Measurements from ENCODE around the gene PORCN. TPM values are rescaled to one million over a fixed set of nuclear protein-coding genes. Genes with fewer than 3 reads are reported as not detected.
"Not testable (repeated sequence)": the region's sequence is repeated elsewhere in the genome, so short reads cannot be mapped to it uniquely, and the experiment has no call there.

Gene PORCN
- polyA plus RNA-seq, 1 experiment = 8.4 TPM

DNA sequence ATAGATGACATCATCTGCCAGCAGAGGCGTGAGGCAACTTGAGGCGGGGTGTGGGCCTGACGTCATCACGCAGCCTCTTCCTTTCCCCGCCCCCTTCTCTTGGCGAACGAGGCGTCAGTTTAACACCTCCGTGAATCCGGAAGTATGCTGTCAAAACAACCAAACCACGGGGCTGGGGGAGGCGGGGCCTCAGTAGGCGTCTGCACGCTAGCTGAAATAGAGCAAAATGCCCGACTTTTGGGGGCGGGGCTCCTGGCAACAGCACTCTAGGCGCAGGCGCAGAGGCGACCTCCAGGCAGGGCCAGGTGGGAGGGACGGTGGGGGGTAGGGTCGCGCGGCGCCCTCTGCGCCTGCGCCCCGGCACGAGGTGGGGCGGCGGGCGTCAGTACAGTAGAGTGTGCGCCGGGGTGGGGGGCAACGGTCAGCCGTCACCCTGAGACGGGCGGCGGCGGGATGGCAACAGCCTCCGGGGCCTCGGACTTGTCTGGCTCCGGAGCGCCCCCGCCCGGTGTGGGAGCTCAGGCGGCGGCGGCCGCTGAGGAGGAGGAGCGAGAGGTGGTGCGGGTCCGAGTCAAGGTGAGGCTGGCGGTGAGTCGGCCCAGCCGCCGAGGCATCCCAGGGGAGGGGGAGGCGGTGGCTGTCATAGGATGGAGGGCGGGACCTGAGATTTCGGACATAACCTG lies 30.7 kb downstream of the PORCN start, which contains the start of gene TBC1D25:
Gene TBC1D25 (plus strand): TSS at position 370 of the 683 bp plus-strand sequence. CDS start 84 bp downstream, at position 454.
- Histone ChIP-seq H3K27ac (ENCODE audit: low read depth, low read length) (no peak within 1 kb of the TSS), H3K9me3 (ENCODE audit: control insufficient read depth, insufficient read depth, low read length) (no peaks in the 10 kb centered on the region), H3K27me3 (ENCODE audit: control insufficient read depth, insufficient read depth, low read length) (no peaks in the 10 kb centered on the region), H3K4me3 (ENCODE audit: low read depth, low read length) (peak within 1 kb of the TSS; percentile 77)
- peak; percentile 90 for DNase-seq (ENCODE audit: low read depth, low spot score)
- TF ChIP-seq, protein P1, sequence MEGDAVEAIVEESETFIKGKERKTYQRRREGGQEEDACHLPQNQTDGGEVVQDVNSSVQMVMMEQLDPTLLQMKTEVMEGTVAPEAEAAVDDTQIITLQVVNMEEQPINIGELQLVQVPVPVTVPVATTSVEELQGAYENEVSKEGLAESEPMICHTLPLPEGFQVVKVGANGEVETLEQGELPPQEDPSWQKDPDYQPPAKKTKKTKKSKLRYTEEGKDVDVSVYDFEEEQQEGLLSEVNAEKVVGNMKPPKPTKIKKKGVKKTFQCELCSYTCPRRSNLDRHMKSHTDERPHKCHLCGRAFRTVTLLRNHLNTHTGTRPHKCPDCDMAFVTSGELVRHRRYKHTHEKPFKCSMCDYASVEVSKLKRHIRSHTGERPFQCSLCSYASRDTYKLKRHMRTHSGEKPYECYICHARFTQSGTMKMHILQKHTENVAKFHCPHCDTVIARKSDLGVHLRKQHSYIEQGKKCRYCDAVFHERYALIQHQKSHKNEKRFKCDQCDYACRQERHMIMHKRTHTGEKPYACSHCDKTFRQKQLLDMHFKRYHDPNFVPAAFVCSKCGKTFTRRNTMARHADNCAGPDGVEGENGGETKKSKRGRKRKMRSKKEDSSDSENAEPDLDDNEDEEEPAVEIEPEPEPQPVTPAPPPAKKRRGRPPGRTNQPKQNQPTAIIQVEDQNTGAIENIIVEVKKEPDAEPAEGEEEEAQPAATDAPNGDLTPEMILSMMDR (IDR thresholded peaks at IDR 0.05; ENCODE audit: low read depth, low read length) = peak; percentile 37
- POLR2A ChIA-PET = interaction anchor here (0.6 to 2.0 kb wide), 3 partner anchors 35 to 74 kb away, joined by 3 to 15 read pairs (median 4); partner anchors contain the start of gene RBM3
- CTCF ChIA-PET = interaction anchor here (0.6 to 1.8 kb wide), 4 partner anchors 12 to 82 kb away, joined by 3 to 5 read pairs (median 4); no protein-coding TSS in a partner anchor

DNA sequence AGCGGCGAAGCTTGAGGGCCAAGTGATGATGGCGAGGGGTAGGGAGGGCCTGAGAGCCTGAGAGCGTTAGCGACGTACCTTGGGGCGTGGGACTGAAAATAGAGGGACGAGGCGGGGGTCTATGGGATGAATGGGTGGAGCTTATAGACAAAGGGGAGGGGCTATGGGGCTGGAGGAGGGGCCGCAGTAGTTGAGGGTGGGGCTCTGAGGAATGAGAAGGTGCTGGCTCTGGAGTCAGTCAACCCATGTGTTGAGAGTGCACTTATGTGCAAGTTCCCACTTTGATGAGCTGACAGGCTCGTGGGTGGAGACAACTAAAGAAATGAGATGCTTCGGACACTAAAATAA lies 31.2 kb downstream of the PORCN start:
- Histone ChIP-seq H3K27me3 (ENCODE audit: control insufficient read depth, insufficient read depth, low read length) (no peaks in the 10 kb centered on the region), H3K4me3 (ENCODE audit: low read depth, low read length) (peak overlapping the region; percentile 77), H3K27ac (ENCODE audit: low read depth, low read length) (no peak overlapping the region), H3K9me3 (ENCODE audit: control insufficient read depth, insufficient read depth, low read length) (no peaks in the 10 kb centered on the region)
- ChIA-PET CTCF (interaction anchor here (1.4 to 1.8 kb wide), 2 partner anchors 12 to 13 kb away, joined by 4 to 5 read pairs; no protein-coding TSS in a partner anchor), POLR2A (interaction anchor here (2.0 kb wide), 1 partner anchor 35 kb away, joined by 15 read pairs; the partner anchor contains the start of gene RBM3)
- DNase-seq (ENCODE audit: low read depth, low spot score) = no peak
- TF ChIP-seq, protein P1 (IDR thresholded peaks at IDR 0.05; ENCODE audit: low read depth, low read length) = no peak

DNA sequence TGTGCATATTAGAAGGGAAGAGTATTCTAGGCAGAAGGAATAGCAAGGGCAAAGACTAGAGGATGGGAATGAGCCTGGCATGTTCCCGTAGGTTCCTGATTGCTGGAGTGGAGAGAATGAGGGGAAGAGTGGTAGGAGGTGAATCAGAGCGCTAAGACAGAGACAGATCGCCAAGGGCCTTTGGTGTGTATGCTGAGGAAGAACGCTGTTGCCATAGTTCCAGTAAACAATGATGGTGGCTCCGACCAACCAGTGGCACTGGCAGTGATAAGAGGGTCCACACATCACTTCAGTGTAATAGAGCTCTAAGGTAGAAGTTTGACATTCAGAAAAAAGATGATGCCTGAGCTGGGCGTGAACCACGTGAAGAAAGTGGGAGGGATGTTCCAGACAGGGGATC lies 31.7 kb downstream of the PORCN start:
- H3K27me3 ChIP-seq (ENCODE audit: control insufficient read depth, insufficient read depth, low read length) = no peaks in the 10 kb centered on the region
- no peak overlapping the region for H3K27ac ChIP-seq (ENCODE audit: low read depth, low read length)
- ChIA-PET POLR2A (interaction anchor here (2.0 kb wide), 1 partner anchor 34 kb away, joined by 15 read pairs; the partner anchor contains the start of gene RBM3), CTCF (interaction anchor here (1.4 to 1.8 kb wide), 2 partner anchors 12 to 13 kb away, joined by 4 to 5 read pairs; no protein-coding TSS in a partner anchor)
- peak overlapping the region; percentile 77 for H3K4me3 ChIP-seq (ENCODE audit: low read depth, low read length)
- no peaks in the 10 kb centered on the region for H3K9me3 ChIP-seq (ENCODE audit: control insufficient read depth, insufficient read depth, low read length)
- TF ChIP-seq, protein P1 (IDR thresholded peaks at IDR 0.05; ENCODE audit: low read depth, low read length) = no peak
- no peak for DNase-seq (ENCODE audit: low read depth, low spot score)

DNA sequence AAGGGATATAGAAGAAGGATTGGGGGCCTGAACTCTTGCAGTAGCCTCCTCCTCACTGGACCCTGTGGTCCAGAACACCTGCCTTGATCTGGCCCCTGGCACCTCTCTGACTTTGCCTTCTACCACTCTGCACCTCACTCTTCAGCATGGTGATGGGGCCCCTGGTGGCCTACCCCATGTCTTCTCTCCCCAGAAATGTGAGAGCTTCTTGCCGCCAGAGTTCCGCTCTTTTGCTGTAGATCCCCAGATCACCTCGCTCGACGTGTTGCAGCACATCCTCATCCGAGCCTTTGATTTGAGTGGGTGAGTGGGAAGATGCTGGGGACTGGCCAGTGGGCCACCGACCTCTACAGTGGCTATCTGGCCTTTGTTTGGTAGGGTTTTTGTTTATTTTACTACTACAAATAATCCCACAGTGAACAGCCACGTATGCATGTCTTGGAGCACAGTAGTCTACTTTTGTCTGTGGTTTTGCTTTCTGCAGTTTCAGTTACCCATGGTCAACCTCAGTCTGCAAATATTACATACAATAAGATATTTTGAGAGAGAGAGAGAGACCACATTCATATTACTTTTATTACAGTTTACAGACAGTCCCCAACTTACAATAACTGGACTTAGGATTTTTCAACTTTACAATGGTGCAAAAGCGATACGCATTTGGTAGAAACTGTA lies 32.5 kb downstream of the PORCN start:
- Histone ChIP-seq H3K27ac (ENCODE audit: low read depth, low read length) (no peak overlapping the region), H3K27me3 (ENCODE audit: control insufficient read depth, insufficient read depth, low read length) (no peaks in the 10 kb centered on the region), H3K9me3 (ENCODE audit: control insufficient read depth, insufficient read depth, low read length) (no peaks in the 10 kb centered on the region), H3K4me3 (ENCODE audit: low read depth, low read length) (no peak overlapping the region)
- TF ChIP-seq, protein P1 (IDR thresholded peaks at IDR 0.05; ENCODE audit: low read depth, low read length) = no peak
- no peak for DNase-seq (ENCODE audit: low read depth, low spot score)
- CTCF ChIA-PET = no interaction called here
- POLR2A ChIA-PET = interaction anchor here (0.6 kb wide), 1 partner anchor 17 kb away, joined by 3 read pairs; no protein-coding TSS in a partner anchor

DNA sequence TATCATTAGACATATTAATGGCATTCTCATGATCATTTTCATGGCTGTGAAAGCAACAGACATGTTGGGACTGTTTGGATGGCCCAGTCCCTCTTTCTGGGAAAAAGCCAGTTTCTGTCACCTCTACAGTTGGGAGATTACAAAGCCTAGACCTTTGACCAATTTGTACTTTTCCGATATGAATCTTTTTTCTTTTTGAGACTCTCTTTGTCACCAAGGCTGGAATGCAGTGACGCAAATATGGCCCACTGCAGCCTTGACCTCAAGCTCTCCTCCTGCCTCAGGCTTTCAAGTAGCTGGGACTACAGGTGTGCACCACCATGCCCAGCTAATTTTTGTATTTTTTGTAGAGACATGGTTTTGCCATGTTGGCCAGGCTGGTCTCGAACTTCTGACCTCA lies 40.1 kb downstream of the PORCN start:
- CTCF ChIA-PET = no interaction called here
- TF ChIP-seq, protein P1 (IDR thresholded peaks at IDR 0.05; ENCODE audit: low read depth, low read length) = no peak
- H3K27me3 ChIP-seq (ENCODE audit: control insufficient read depth, insufficient read depth, low read length) = no peaks in the 10 kb centered on the region
- H3K4me3 ChIP-seq (ENCODE audit: low read depth, low read length) = no peak overlapping the region
- H3K27ac ChIP-seq (ENCODE audit: low read depth, low read length) = no peak overlapping the region
- no peaks in the 10 kb centered on the region for H3K9me3 ChIP-seq (ENCODE audit: control insufficient read depth, insufficient read depth, low read length)
- POLR2A ChIA-PET = no interaction called here
- DNase-seq (ENCODE audit: low read depth, low spot score) = no peak

DNA sequence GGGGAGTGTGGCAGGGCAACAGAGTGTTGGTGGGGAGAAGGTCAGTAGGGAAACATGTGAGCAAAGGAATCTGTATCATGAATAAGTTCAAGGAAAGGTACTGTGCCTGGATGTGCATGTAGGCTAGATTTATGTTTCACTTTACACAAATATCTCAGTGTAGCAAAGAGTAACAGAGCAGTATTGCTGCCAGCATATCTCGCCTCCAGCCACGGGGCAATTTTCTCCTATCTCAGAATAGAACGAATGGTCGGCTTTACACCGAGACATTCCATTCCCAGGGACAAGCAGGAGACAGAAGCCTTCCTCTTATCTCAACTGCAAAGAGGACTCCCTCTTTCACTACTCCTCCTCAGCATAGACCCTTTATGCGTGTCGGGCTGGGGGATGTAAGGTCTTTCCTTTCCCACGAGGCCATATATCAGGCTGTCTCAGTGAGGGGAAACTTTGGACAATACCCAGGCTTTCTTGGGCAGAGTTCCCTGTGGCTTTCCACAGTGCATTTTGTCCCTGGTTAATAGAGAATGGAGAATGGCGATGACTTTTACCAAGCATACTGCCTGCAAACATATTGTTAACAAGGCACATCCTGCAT lies 47.0 kb downstream of the PORCN start:
- H3K9me3 ChIP-seq (ENCODE audit: control insufficient read depth, insufficient read depth, low read length); POLR2A ChIA-PET; H3K27me3 ChIP-seq (ENCODE audit: control insufficient read depth, insufficient read depth, low read length); DNase-seq (ENCODE audit: low read depth, low spot score); H3K27ac ChIP-seq (ENCODE audit: low read depth, low read length); CTCF ChIA-PET; H3K4me3 ChIP-seq (ENCODE audit: low read depth, low read length): not testable (repeated sequence)
